ENCODE data around the gene ELOF1.
"Not testable (repeated sequence)": the region's sequence is repeated elsewhere in the genome, so short reads cannot be mapped to it uniquely, and the experiment has no call there.

Gene ELOF1

DNA sequence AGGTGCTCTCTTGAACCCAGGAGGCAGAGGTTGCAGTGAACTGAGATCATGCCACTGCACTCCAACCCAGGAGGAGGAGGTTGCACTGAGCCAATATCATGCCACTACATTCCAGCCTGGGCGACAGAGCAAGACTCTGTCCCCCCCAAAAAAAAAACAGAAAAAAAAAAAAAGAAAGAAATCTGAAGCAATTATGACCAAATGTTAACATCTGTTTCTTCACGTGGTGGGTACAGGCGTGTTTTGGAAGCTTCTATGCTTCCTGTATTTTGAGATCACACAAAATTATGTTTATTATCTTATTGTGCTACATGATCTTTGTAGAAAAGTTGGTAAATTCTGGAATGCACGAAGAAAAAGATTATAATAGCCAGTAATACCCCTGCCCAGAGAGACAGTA, 21.1 kb upstream of the ELOF1 start:
- in situ Hi-C loops (cut with HindIII; ENCODE audit: low pct_unique_long_range_greater_than_20kb, low sequenced_read_pairs), result no loop called here
- no peak for TF ChIP-seq JUND (IDR thresholded peaks at IDR 0.05; ENCODE audit: low read depth)

DNA sequence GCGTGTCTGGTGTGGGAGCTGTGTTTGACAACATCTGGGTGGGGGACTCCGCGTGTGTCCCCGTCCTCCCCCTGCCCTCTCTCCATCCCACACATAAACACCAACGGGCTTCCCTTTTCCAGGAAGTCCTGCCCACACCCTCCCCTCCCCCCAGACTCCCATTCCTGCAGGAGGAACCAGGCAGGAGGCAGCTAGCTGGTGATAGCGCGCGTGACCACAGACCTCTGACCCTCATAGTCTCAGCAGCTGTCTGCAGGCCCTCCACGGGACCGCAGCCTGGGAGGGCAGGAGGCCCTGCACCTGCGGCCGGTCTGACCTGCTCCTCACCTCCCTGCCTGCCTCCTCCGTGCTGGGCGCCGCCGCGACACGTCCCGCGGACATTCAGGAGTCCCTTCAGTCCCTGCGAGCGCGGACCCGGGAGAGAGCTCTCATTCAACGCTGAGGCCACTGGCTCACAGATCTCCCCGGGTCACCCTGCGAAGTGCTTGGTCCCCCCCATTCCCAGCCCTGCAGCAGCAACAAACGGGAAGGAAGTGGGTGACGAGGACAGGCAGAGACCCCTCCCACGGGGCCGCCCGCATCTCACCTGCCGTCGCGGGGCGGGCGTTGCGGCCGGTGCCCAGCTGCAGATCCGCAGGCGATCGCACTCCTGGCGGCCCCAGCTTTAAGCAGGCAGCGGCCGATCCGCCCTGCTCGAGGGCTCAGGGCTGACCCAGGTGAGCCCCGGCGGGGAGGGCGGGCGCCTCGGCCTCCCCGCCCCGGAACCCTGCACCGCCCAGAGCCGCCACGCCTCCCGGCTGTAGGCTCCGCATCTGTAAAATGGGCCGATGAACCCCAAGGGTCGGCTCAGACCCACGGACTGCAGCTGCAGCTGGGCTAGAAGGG, 19.5 kb upstream of the ELOF1 start:
- in situ Hi-C loops (cut with HindIII; ENCODE audit: low pct_unique_long_range_greater_than_20kb, low sequenced_read_pairs), result no loop called here
- DNase-seq (ENCODE audit: low read depth in 1 of 2, low spot score in 1 of 2), result no peak
- no peak for TF ChIP-seq JUND (IDR thresholded peaks at IDR 0.05; ENCODE audit: low read depth)

More for the DNA sequence above, 21.1 kb upstream of the ELOF1 start:
- no peak for DNase-seq (ENCODE audit: low read depth in 1 of 2, low spot score in 1 of 2)

DNA sequence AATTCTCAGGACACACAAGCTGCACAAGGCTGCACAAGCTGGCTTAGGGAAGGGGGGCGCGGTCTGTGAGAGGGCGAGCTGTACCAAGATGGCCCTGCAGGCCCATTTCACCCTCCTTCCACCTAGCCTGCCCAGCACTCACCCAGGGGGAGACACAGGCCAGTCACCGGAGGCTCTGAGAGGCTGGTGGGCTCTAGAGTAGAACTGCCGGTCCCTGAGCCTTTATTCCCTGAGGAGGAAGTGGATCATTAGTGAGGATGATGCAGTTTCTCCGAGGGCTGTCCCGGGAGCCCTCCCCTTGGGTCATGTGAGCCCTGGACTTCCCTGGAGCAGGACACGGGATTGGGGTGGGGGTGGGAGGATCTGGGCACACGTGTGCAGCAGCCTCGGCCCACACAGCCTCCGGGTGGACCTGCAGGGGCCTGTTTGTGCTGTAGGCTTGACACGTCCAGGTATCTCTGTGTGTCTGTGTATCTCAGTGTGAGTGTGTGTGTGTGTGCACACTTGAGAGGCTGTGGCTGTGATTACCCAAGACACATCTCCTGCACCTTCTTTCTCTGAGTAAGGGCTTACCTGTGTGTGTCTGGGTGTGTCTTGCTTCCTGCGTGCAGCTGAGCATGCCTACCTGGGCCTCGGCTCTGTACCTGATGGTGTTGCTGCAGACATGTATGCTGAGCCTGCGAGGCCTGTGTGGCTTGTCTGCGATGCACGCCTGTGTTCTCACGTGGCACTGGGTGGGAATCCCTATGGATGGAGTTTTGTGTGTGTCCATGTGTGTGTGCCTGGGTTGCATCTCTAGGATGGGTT, 18.6 kb upstream of the ELOF1 start, which contains the start of gene ACP5:
TSS of gene ACP5 (minus strand) at position 195 of the 807 bp plus-strand sequence. CDS start 328 bp downstream, outside the sequence.
- in situ Hi-C loops (cut with HindIII; ENCODE audit: low pct_unique_long_range_greater_than_20kb, low sequenced_read_pairs), result no loop called here
- TF ChIP-seq JUND (IDR thresholded peaks at IDR 0.05; ENCODE audit: low read depth), result no peak
- no peak for DNase-seq (ENCODE audit: low read depth in 1 of 2, low spot score in 1 of 2)

DNA sequence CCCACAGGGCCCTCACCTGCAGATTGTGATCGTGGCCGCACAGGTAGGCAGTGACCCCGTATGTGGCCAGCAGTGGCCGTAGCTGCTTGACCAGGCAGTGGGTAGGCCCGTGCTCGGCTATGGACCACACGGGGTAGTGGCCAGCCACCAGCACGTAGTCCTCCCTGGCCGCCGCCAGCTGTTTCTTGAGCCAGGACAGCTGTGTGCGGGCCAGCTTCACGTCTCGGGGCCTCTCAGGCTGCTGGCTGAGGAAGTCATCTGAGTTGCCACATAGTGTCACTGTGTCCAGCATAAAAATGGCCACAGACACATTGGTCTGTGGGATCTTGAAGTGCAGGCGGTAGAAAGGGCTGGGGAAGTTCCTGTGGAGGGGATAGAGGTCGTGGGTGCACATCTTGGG, 17.2 kb upstream of the ELOF1 start:
- no peak for DNase-seq (ENCODE audit: low read depth in 1 of 2, low spot score in 1 of 2)
- in situ Hi-C loops (cut with HindIII; ENCODE audit: low pct_unique_long_range_greater_than_20kb, low sequenced_read_pairs), result no loop called here

DNA sequence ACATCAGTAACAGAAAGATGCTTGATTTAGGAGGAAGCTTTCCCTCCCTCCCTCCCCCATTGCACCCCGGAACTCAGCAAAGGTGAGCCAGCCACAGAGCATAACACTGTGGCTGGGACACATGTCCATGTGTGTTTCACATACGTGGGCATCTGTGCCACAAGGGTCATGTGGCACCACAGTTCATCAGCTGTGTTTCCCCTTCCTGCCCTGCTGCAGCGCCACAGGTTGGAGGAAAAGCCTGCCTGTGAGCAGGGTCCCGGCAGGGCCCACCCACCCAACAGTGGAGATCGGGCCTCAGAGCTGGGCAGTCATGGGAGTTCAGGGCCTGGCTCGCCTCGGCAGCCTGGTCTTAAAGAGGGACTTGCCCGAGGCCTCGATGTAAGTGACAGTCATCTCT, 15.7 kb upstream of the ELOF1 start:
- no peak for TF ChIP-seq JUND (IDR thresholded peaks at IDR 0.05; ENCODE audit: low read depth)
- in situ Hi-C loops (cut with HindIII; ENCODE audit: low pct_unique_long_range_greater_than_20kb, low sequenced_read_pairs), result no loop called here
- DNase-seq (ENCODE audit: low read depth in 1 of 2, low spot score in 1 of 2), result no peak

More for the DNA sequence above, 17.2 kb upstream of the ELOF1 start:
- no peak for TF ChIP-seq JUND (IDR thresholded peaks at IDR 0.05; ENCODE audit: low read depth)

DNA sequence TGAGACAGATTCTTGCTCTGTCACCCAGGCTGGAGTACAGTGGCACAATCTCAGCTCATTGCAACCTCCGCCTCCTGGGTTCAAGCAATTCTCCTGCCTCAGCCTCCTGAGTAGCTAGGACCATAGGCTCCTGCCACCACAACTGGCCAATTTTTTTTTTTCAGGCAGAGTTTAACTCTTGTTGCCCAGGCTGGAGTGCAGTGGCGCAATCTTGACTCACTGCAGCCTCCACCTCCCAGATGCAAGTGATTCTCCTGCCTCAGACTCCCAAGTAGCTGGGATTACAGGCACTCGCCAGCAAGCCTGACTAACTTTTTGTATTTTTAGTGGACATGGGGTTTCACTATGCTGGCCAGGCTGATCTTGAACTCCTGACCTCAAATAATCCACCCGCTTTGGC, 14.7 kb upstream of the ELOF1 start:
- in situ Hi-C loops (cut with HindIII; ENCODE audit: low pct_unique_long_range_greater_than_20kb, low sequenced_read_pairs); DNase-seq (ENCODE audit: low read depth in 1 of 2, low spot score in 1 of 2): not testable (repeated sequence)

DNA sequence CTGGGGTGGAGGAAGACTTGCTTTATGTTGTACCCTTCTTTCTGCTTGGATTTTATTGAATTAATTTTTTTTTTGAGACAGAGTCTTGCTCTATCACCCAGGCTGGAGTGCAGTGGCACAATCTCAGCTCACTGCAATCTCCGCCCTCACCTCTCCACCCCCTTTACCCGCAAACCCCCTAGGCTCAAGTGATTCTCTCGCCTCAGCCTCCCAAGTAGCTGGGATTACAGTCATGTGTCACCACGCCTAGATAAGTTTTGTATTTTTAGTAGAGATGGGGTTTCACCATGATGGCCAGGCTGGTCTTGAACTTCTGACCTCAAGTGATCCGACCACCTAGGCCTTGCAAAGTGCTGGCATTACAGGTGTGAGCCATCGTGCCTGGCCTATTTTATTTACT, 14.3 kb upstream of the ELOF1 start:
- in situ Hi-C loops (cut with HindIII; ENCODE audit: low pct_unique_long_range_greater_than_20kb, low sequenced_read_pairs), result not testable (repeated sequence)

DNA sequence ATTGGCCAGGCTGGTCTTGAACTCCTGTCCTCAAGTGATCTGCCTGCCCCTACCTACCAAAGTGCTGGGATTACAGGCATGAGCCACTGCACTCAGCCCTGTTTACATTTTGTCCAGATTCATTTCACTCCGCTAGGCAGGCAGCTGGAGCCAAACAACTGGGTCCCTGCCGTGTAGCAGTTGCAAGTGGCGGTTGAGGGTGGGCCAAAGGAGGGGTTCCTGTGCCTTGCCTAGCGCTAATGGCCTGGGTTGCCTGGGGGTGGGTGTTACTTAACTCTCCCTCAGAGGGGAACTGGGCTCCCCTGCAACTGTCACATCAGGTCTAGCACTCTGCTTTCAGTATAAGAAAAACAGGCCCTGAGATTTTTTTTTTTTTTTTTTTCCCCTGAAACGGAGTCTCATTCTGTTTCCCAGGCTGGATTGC, 11.0 kb upstream of the ELOF1 start:
- in situ Hi-C loops (cut with HindIII; ENCODE audit: low pct_unique_long_range_greater_than_20kb, low sequenced_read_pairs), result no loop called here

More for the DNA sequence above, 14.3 kb upstream of the ELOF1 start:
- not testable (repeated sequence) for DNase-seq (ENCODE audit: low read depth in 1 of 2, low spot score in 1 of 2)

DNA sequence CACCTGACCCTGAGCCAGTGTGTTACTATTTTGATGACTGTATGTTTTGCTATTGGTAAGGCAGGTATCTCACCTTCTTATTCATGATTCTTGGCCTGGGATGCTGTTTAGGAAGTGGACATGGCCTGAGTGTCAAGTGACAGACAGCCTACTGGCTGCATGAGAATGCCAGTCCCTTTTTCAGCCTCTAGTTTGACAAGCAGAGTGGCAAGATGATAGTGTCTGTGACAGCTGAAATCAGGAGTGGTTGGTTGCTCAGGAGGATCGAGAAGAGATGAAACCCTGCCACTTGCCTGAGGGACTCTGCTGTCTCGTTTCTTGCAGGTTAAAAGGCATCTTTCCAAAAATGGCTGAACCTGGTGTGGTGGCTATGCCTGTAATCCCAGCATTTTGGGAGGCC, 7.1 kb upstream of the ELOF1 start:
- DNase-seq (ENCODE audit: low read depth in 1 of 2, low spot score in 1 of 2), result no peak
- in situ Hi-C loops (cut with HindIII; ENCODE audit: low pct_unique_long_range_greater_than_20kb, low sequenced_read_pairs), result no loop called here
- no peak for TF ChIP-seq JUND (IDR thresholded peaks at IDR 0.05; ENCODE audit: low read depth)

More for the DNA sequence above, 11.0 kb upstream of the ELOF1 start:
- no peak for DNase-seq (ENCODE audit: low read depth in 1 of 2, low spot score in 1 of 2)
- TF ChIP-seq JUND (IDR thresholded peaks at IDR 0.05; ENCODE audit: low read depth), result no peak

DNA sequence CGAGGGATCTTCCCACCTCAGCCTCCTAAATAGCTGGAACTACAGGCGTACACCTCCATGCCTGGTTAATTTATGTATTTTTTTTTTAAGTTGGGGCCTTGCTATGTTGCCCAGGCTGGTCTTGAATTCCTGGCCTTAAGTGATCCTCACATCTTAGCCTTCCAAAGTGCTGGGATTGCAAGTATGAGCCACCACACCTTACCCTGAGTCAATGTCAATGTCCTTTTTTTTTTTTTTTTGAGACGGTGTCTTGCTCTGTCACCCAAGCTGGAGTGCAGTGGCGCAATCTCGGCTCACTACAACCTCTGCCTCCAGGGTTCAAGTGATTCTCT, 6.6 kb upstream of the ELOF1 start:
- DNase-seq (ENCODE audit: low read depth in 1 of 2, low spot score in 1 of 2); in situ Hi-C loops (cut with HindIII; ENCODE audit: low pct_unique_long_range_greater_than_20kb, low sequenced_read_pairs): not testable (repeated sequence)

DNA sequence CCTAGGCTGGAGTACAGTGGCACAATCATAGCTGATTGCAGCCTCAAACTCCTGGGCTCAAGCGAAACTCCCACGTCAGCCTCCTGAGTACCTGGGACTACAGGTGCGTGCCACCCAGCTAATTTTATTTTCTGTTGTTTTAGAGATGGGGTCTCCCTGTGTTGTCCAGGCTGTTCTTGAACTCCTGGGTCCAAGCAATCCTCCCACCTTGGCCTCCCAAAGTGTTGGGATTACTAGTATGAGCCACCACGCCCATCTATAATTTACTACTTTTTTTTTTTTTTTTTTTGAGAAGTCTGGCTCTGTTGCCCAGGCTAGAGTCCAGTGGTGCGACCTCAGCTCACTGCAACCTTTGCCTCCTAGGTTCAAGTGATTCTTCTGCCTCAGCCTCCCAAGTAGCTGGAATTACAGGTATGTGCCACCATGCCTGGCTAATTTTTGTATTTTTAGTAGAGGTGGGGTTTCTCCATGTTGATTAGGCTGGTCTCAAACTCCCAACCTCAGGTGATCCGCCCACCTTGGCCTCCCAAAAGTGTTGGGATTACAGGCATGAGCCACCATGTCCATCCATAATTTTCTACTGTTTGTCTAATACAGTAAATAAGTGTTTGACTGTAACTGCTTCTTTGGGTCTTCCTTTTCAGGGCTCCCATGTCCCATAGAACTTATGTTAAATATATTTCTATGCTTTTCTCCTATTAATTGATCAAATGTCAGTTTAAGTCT, 5.2 kb upstream of the ELOF1 start:
- in situ Hi-C loops (cut with HindIII; ENCODE audit: low pct_unique_long_range_greater_than_20kb, low sequenced_read_pairs); DNase-seq (ENCODE audit: low read depth in 1 of 2, low spot score in 1 of 2): not testable (repeated sequence)

DNA sequence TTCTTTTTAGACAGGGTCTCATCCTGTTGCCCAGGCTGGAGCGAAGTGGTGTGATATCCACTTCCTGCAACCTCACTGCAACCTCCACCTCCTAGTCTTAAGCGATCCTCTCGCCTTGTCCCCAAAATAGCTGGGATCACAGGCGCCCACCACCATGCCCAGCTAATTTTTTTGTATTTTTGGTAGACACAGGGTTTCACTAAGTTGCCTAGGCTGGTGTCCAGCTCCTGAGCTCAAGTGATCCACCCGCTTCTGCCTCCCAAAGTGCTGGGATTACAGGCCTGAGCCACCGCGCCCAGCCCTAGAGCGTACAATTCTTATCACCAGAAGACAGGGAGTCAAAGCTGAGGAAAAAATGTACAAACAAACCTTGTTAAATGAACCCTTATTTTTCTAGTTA, 4.5 kb upstream of the ELOF1 start:
- TF ChIP-seq JUND (IDR thresholded peaks at IDR 0.05; ENCODE audit: low read depth), result no peak
- in situ Hi-C loops (cut with HindIII; ENCODE audit: low pct_unique_long_range_greater_than_20kb, low sequenced_read_pairs), result no loop called here
- DNase-seq (ENCODE audit: low read depth in 1 of 2, low spot score in 1 of 2), result no peak

Measured in T47D (cell line).